A549 (cell line): ENCODE measurements around the gene LMF1.

Experiments
- CEBPB ChIP-seq, 2 experiments: fragments of >200 bp in 1 of 2; sonication (Bioruptor Twin) in 1 of 2; formaldehyde crosslinking in 1 of 2; IDR thresholded peaks; 2 replicates each; pipeline ENCODE4 v1.6.1; 2012 to 2016
- EP300 ChIP-seq, 2 experiments: fragments of >200 bp; sonication (Bioruptor Twin); formaldehyde crosslinking; IDR thresholded peaks; 2 replicates in 1 of 2; 3 replicates in 1 of 2; pipeline ENCODE4 v1.6.1; 2016 to 2017
- POLR2A ChIP-seq: IDR thresholded peaks from 2 replicates; pipeline ENCODE4 v1.6.1; 2012; ENCODE audit warnings: mild to moderate bottlenecking, low read length
- TF ChIP-seq, protein P1 (sequence below): fragments of >200 bp; sonication (Bioruptor Twin); formaldehyde crosslinking; IDR thresholded peaks from 3 replicates; pipeline ENCODE4 v1.5.1; 2016
- TF ChIP-seq, protein P2 (sequence below): fragments of 250-450 bp; sonication (Bioruptor Pico); IDR thresholded peaks from 2 replicates; pipeline ENCODE4 v1.5.0; 2021; ENCODE audit warnings: mild to moderate bottlenecking, moderate library complexity, borderline replicate concordance

DNA sequence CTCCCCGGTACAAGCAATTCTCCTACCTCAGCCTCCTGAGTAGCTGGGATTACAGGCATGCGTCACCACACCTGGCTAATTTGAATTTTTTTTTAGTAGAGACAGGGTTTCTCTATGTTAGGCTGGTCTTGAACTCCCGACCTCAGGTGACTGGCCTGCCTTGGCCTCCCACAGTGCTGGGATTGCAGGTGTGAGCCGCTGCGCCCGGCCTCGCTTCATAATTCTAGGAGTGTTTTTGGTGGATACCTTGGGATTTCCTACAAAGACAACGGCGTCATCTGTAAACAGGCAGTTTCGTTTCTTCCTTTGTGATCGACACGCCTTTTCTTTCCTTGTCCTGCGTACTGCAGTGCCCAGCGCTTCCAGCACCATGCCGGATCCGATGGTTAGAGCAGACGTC is 109.3 kb downstream of the LMF1 start:
- TF ChIP-seq, protein P1, sequence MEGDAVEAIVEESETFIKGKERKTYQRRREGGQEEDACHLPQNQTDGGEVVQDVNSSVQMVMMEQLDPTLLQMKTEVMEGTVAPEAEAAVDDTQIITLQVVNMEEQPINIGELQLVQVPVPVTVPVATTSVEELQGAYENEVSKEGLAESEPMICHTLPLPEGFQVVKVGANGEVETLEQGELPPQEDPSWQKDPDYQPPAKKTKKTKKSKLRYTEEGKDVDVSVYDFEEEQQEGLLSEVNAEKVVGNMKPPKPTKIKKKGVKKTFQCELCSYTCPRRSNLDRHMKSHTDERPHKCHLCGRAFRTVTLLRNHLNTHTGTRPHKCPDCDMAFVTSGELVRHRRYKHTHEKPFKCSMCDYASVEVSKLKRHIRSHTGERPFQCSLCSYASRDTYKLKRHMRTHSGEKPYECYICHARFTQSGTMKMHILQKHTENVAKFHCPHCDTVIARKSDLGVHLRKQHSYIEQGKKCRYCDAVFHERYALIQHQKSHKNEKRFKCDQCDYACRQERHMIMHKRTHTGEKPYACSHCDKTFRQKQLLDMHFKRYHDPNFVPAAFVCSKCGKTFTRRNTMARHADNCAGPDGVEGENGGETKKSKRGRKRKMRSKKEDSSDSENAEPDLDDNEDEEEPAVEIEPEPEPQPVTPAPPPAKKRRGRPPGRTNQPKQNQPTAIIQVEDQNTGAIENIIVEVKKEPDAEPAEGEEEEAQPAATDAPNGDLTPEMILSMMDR = no peak
- TF ChIP-seq, protein P2, sequence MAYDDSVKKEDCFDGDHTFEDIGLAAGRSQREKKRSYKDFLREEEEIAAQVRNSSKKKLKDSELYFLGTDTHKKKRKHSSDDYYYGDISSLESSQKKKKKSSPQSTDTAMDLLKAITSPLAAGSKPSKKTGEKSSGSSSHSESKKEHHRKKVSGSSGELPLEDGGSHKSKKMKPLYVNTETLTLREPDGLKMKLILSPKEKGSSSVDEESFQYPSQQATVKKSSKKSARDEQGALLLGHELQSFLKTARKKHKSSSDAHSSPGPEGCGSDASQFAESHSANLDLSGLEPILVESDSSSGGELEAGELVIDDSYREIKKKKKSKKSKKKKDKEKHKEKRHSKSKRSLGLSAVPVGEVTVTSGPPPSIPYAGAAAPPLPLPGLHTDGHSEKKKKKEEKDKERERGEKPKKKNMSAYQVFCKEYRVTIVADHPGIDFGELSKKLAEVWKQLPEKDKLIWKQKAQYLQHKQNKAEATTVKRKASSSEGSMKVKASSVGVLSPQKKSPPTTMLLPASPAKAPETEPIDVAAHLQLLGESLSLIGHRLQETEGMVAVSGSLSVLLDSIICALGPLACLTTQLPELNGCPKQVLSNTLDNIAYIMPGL (CRISPR knock-in tag) = no peak
- TF ChIP-seq EP300 (IDR thresholded peaks at IDR 0.05) = no peak
- TF ChIP-seq CEBPB (IDR thresholded peaks at IDR 0.05) = no peak
- TF ChIP-seq POLR2A = no peak
